GM21515 (cell line): ENCODE measurements around the gene NUBPL.
"Not testable (repeated sequence)": the region's sequence is repeated elsewhere in the genome, so short reads cannot be mapped to it uniquely, and the experiment has no call there.

Experiments
- ATAC-seq: cut with Tn5 transposase; IDR thresholded peaks from one replicate; pipeline ENCODE4 v1.9.1; 2021; ENCODE audit not compliant: unreplicated experiment

Gene NUBPL

DNA sequence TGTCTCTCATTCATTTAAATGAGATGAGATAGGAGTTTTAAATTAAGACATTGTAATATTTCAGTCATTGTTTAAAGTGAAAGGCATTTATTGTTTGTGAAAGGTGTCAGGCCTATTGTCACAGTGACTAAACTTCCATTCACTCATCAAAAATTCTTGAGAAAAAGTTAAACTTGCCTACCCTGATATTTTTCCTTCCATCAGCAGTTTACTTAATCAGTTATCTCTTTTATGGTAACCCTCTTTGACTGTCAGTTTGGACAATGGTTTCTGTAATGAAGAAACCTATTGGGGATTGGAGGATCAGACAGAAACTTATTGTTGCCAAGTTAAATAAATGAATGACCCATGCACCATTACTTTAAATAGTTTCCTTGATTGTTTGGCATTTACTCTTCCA lies 241.6 kb downstream of the NUBPL start:
- no peak for ATAC-seq

DNA sequence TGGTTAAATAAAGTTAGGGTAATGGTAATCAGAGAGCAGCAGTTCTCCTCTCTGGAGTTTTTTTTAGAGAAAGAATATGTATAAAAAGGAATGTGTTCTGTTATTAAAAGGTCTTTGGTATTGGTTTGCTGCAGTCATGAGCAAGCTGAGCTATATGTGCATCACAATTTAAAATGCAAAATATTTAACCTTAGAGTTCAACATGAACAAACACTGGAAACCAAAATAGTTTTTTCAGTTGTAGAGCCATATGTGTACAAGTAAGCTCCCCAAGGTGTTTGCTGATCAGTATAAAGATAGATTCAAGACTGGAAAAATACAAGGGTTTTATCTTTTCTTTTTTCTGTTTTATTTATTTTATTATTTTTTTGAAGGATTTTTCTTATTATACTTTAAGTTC lies 245.0 kb downstream of the NUBPL start:
- ATAC-seq, result no peak

DNA sequence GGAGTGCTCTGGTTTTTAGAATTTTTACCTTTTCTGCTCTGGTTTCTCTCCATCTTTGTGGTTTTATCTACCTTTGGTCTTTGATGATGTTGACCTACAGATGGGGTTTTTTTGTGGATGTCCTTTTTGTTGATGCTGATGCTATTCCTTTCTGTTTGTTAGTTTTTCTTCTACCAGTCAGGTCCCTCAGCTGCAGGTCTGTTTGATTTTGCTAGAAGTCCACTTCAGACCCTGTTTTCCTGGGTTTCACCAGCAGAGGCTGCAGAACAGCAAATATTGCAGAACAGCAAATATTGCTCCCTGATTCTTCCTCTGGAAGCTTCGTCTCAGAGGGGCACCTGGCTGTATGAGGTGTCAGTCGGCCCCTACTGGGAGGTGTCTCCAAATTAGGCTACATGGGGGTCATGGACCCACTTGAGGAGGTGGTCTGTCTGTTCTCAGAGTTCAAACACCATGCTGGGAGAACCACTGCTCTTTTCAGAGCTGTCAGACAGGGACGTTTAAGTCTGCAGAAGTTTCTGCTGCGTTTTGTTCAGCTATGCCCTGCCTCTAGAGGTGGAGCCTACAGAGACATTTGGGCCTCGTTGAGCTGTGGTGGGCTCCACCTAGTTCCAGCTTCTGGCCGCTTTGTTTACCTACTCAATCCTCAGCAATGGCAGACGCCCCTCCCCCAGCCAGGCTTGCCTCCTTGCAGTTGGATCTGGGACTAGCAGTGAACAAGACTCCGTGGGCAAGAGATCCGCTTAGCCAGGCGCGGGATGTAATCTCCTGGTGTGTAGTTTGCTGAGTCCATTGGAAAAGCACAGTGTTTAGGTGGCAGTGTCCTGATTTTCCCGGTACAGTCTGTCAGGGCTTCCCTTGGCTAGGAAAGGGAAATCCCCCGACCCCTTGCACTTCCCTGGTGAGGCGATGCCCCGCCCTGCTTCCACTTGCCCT lies 250.8 kb downstream of the NUBPL start:
- not testable (repeated sequence) for ATAC-seq

DNA sequence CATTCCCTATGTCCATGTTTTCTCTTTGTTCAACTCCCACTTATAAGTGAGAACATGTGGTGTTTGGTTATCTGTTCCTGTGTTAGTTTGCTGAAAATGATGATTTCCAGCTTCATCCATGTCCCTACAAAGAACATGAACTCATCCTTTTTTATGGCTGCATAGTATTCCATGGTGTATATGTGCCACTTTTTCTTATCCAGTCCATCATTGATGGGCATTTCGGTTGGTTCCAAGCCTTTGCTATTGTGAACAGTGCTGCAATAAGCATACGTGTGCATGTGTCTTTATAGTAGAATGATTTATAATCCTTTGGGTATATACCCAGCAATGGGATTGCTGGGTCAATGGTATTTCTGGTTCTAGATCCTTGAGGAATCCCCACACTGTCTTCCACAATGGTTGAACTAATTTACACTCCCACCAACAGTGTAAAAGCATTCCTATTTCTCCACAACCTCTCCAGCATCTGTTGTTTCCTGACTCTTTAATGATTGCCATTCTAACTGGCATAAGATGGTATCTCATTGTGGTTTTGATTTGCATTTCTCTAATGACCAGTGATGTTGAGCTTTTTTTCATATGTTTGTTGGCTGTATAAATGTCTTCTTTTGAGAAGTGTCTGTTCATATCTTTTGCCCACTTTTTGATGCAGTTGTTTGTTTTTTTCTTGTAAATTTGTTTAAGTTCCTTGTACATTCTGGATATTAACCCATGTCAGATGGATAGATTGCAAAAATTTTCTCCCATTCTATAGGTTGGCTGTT lies 252.7 kb downstream of the NUBPL start:
- not testable (repeated sequence) for ATAC-seq

GRCh38 chr14:31819281-31819680 lies 258.1 kb downstream of the NUBPL start:
- ATAC-seq, result no peak

DNA sequence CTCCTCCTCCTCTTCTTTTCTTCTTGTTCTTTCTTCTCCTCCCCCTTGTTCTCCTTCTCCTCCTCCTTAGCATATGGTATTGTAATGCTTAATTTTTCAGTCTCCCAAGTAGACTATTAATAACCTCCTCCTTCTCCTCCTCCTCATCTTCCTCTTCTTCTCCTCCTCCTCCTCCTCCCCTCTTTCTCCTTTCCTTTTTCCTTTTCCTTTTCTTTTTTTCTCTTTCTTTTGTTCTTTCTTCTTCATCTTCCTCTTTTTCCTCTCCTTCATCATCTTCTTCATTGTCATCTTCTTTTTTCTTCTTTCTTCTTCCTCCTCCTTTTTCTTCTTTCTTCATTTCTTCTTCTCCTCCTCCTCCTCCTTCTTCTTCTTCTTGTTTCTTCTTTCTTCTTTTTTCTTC lies 264.3 kb downstream of the NUBPL start:
- ATAC-seq, result no peak

DNA sequence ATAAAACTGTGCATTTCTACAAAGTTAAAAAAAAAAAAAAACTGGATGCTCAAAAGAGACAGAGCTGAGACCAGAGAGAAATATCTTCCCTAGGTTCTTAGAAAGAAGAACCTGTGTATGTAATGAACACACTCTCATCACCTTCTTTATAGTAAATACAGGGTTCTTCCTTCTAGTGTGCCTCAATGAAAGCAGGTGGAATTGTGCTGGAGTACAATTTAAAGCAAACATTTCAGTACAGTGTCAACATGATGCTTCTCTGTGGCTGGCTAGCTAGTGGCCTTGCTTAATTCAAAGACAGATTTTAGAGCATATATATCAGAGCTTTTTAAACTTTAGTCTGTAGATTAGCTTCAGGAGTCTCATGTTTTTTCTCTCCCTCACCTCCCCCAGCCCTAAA lies 266.1 kb downstream of the NUBPL start:
- no peak for ATAC-seq

DNA sequence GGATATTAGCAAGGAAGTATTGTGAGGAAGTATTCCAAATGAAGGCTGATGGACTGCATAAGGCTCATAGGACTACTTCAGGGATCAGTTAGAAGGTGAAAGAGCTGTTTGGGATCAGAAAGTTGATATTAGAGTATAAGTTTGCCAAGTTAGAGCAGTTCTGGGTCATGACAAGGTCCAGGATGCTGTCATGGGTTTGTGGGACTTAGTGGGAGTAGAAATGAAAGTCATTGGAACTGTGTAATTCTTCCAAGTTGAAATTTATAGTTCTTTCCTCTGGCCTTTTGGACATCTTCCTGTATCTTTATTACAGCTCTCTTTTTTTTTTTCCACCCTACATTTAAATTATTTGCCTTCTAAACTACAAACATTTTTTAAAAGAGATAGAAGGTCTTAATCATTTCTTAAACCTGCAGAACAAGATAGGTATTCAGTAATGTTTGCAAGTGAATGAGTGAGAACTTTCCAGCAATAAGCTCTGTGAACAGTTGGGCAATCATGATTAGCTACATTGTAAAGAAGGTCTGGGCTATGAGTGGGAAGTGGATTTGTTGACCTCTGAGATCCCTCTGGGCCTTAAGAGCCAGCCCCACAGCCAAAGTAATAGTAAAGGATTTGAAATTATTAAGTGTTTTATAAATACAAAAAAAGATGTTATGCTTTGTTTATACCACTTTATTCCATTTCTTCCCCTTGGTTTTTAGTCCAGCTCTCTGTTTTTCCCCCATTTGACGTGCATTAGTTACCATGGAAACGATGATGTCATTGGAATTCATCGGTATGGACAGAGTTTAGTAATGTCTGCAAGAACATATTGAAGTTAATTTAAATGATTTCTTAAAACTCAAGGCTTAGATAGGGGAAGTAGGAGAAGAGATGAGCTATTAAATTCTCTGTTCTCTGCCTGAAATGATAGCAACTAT lies 268.0 kb downstream of the NUBPL start:
- no peak for ATAC-seq

DNA sequence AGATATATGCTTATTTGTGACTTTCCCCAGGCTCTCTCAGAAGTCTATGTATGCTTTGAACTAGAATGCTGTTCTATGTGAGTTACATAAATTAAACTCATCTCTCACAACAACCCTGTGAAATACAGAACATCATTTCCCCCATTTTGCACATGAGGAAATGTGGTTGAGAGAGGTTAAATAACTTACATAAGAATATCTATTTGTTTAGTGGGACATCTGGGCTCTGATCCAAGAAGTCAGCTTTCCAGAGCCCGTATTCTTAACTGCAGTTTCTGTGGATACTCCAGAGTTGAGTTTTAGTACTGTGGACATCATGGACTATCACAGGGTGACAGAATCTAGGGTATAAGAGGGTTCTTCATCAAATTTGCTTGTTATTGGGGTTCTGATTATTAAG lies 273.4 kb downstream of the NUBPL start:
- ATAC-seq, result no peak

- ATAC-seq, result no peak
Observed at GRCh38 chr14:31835049-31835448, 273.8 kb downstream of the NUBPL start.

DNA sequence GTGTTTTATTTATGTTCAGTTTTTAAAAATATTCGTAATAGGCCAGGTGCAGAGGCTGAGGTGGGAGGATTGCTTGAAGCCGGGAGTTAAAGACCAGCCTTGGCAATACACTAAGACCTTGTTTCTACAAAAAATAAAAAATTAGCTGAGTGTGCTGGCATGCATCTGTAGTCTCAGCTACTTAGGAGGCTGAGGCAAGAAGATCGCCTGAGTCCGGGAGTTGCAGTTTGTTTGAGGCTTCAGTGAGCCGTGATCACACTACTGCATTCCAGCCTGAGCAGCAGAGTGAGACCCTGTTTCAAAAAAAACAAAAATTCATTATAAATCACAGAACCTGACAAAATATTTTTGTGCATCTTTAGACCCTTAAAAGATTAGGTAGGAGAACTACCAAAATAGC lies 275.8 kb downstream of the NUBPL start:
- no peak for ATAC-seq

- no peak for ATAC-seq
Observed at GRCh38 chr14:31842899-31843298, 281.7 kb downstream of the NUBPL start.

GRCh38 chr14:31843361-31844091 lies 282.3 kb downstream of the NUBPL start:
- no peak for ATAC-seq

- no peak for ATAC-seq
Observed at GRCh38 chr14:31854508-31855075, 293.4 kb downstream of the NUBPL start.

DNA sequence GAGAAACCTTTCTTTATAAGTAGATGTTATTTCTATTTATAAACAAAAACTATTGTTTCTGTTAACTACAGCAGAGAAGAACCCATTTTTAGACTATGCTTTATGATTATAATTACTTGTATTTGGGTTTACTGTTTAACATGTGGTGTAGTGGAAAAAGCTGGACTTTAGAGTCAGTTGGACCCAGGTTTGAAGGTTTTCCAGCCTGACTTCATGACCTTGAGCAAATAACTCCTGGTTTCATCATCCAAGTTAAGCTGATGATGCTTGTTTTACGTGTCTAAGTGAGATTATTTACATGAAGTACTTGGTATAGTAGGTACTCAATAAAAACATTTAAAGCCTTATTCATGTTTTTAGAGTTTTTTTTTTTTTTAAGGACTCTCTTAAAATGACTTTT lies 294.1 kb downstream of the NUBPL start:
- no peak for ATAC-seq

DNA sequence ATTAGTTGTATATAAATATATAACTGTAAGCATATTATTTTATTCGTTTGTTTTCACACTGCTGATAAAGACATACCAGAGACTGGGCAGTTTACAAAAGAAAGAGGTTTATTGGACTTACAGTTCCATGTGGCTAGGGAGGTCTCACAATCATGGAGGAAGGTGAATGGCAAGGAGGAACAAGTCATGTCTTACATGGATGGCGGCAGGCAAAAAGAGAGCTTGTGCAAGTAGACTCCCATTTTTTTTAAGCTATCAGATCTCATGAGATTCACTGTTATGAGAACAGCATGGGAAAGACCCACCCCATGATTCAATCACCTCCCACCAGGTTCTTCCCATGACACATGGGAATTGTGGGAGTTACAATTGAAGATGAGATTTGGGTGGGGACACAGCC lies 294.8 kb downstream of the NUBPL start:
- not testable (repeated sequence) for ATAC-seq

DNA sequence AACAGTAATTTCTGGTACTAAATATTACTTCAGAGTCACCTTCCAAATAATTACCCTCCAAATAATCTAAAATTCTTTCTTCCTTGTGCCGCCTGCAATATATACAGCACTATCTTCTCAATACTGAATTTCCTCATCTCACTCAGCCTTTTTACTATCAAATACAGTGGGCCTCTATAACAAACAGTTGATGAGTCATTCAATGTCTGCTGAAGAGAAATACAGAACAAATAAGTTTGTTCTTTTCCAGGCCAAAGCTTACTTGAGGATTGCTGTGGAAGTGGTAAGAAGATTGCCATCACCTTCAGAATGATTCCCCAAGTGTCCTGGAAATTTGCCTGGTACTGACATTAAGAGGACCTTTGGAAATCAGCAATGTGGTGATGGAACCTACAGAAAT lies 297.7 kb downstream of the NUBPL start:
- ATAC-seq, result no peak

GRCh38 chr14:31864937-31865855 lies 304.0 kb downstream of the NUBPL start:
- no peak for ATAC-seq

- no peak for ATAC-seq
Observed at GRCh38 chr14:31867570-31867969, 306.4 kb downstream of the NUBPL start.
